ENCODE results near the gene HOXB1. TPM values are rescaled to one million over a fixed set of nuclear protein-coding genes. Genes with fewer than 3 reads are reported as not detected.

Gene HOXB1
- total RNA-seq, 1 experiment from 2014 or later = 4.5 TPM

DNA sequence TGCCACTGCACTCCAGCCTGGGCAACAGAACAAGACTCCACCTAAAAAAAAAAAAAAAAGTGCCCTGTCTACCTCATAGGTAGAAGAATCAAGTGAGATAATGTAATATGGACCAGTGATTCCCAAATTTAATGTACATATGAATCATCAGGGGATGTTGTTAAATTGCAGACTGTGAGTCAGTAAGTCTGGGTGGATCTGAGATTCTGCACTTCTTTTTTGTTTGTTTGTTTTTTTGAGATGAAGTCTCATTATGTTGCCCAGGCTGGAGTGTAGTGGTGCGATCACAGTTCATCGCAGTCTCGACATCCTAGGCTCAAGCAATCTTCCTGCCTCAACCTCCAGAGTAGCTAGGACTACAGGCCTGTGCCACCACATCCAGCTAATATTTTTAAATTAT is 31.6 kb downstream of the HOXB1 start:
- Histone ChIP-seq H3K4me3 (ENCODE audit: insufficient read depth, low read depth, low read length) (no peak overlapping the region), H3K36me3 (replicated peaks; ENCODE audit: control insufficient read depth, insufficient read depth, low read length) (no peaks in the 10 kb centered on the region), H3K27me3 (ENCODE audit: control insufficient read depth, insufficient read depth, low read length) (peaks cover 10% of the 10 kb centered on the region)
- DNase-seq = no peak

DNA sequence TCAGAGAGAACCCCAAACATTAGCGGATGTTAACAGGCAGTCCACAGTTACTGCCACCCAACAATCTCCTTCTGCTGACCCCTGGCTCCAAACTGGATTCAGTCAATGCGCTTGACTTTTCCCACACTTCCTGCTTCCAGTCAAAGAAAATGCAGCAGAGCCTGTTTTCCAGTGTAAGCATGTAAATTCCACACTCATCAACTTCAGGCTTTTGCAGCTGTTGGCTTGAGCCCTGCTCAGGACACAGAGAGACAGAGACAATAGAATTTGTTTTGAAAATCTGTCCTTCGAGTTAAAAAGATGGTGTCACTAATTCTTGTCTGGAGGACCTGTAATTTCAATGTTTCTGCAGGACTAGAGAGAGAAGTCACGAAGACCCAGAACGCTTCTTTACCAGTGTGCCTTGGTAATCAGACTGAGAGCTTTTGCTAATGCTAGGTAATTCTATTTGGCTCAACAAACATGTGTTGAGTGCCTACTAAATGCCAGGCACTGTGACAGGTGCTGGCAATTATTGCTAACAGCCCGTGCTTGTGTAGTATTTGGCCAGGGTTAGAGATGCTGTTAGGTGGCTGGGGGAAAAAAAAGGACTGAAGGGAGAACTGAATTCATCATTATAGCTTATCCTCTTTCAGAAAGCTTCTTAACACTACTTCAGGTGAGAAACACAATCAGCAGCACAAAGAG is 32.5 kb downstream of the HOXB1 start:
- Histone ChIP-seq H3K27me3 (ENCODE audit: control insufficient read depth, insufficient read depth, low read length) (peaks cover 14% of the 10 kb centered on the region), H3K4me3 (ENCODE audit: insufficient read depth, low read depth, low read length) (no peak overlapping the region), H3K36me3 (replicated peaks; ENCODE audit: control insufficient read depth, insufficient read depth, low read length) (no peaks in the 10 kb centered on the region)
- DNase-seq = no peak

DNA sequence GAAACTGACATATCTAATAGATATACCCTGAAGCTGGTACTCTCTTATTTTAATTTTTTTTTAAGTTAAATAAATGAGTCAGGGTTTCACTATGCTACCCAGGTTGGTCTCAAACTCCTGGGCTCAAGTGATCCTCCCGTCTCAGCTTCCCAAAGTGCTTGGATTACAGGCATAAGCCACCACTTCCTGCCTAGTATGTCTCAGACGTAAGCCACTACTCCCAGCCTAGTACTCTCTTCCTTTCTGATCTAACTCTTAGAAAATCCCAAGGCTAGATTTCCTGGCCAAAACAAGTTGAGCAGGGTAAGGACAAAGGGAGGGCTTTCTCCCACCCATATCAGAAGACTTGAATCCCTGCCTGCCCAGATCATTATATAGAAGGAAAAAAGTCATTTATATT is 33.7 kb downstream of the HOXB1 start:
- Histone ChIP-seq H3K27me3 (ENCODE audit: control insufficient read depth, insufficient read depth, low read length) (peaks cover 25% of the 10 kb centered on the region), H3K36me3 (replicated peaks; ENCODE audit: control insufficient read depth, insufficient read depth, low read length) (no peaks in the 10 kb centered on the region), H3K4me3 (ENCODE audit: insufficient read depth, low read depth, low read length) (no peak overlapping the region)
- no peak for DNase-seq

DNA sequence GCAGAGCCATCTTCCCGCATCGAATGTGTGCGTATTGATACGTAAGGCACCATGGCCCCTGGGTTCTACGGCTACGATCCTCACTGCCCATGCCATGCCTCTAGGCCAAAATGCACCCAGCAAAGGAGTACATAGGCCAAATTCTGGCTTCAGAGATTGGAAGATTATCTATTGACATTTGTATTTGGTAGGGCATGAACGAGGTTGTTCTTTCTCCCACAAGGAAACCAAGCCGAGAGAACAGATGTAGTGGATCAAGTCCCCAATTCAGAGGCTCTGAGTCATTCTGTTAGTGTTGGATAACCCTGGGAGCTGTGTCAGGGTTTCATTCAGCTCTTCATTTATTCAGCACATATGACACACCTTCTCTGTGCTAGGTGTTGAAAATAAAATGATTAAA is 36.5 kb downstream of the HOXB1 start:
- H3K27me3 ChIP-seq (ENCODE audit: control insufficient read depth, insufficient read depth, low read length) = peaks cover 35% of the 10 kb centered on the region
- no peaks in the 10 kb centered on the region for H3K36me3 ChIP-seq (replicated peaks; ENCODE audit: control insufficient read depth, insufficient read depth, low read length)
- no peak overlapping the region for H3K4me3 ChIP-seq (ENCODE audit: insufficient read depth, low read depth, low read length)
- no peak for DNase-seq

DNA sequence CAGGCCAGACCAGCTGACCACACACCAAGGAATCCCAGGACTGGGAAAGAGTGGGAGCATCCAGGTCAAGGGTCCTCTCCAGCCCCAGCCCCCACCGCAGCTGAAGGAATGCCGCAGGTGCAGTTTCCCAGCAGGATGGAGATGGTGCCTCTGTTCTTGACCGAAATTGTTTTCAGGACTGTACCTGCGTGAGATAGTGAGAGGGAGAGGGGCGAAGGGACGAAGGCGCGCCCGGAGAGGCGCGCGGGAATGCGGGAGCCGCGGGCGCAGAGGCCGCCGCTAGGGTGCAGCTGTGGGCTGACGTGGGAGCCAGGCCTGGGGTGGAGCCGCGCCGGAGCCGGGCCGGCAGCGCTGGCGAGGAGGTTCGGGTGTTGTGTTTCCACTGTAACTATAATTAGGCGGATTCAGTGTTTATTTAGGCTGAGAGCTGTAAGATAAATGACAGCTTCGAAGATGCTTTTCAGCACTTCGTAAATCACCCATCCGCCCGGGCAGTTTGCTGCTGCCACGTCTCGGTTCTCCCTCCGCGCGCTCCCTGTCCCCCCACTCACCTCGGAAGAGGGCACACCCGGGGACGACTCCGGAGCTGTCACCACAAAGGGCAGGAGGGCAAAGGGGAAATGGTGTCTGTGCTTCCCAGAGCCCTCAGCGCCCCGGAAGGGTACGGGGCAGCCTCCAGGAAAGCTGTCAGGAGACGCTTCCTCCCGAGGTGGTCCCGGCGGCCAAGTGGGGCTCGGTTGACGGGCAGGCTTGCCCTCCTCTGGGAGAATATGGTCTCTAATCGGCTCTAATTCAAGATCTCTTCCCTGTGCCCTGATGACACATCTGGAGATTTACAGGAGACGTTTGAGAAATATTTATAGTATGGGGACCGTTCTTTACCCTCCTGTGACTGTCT is 38.2 kb downstream of the HOXB1 start:
- H3K36me3 ChIP-seq (replicated peaks; ENCODE audit: control insufficient read depth, insufficient read depth, low read length) = no peaks in the 10 kb centered on the region
- DNase-seq = peak; percentile 91
- H3K27me3 ChIP-seq (ENCODE audit: control insufficient read depth, insufficient read depth, low read length) = peaks cover 35% of the 10 kb centered on the region
- peak overlapping the region; percentile 31 for H3K4me3 ChIP-seq (ENCODE audit: insufficient read depth, low read depth, low read length)

DNA sequence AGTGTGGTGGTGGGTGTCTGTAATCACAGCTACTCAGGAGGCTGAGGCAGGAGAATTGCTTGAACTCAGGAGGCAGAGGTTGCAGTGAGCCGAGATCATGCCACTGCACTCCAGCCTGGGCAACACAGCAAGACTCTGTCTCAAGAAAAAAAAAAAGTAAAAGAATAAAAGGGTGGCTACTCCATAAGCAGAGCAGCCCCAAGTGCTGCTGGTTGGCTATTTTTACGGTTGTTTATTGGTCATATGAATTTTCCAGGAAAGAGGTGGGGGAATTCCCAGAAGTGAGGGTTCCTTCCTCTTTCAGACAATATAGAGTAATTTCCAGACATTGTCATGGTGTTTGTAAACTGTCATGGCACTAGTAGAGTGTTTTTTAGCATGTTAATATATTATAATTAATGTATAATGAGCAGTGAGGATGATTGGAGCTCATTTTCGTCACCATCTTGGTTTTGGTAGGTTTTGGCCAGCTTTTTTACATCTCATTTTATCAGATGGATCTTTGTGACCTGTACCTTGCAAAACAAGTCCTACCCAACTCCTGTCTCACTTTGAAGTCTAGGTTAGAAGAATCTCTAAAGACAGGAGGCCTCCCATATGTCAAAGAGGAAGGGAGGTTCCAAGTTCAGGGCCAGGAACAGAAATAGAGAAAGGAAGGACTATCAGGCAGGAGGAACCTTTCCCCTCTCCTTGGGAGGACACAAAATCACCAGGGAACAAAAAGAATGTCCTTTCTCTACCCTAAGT is 39.1 kb downstream of the HOXB1 start:
- no peak overlapping the region for H3K4me3 ChIP-seq (ENCODE audit: insufficient read depth, low read depth, low read length)
- H3K36me3 ChIP-seq (replicated peaks; ENCODE audit: control insufficient read depth, insufficient read depth, low read length) = no peaks in the 10 kb centered on the region
- no peak for DNase-seq
- peaks cover 35% of the 10 kb centered on the region for H3K27me3 ChIP-seq (ENCODE audit: control insufficient read depth, insufficient read depth, low read length)

DNA sequence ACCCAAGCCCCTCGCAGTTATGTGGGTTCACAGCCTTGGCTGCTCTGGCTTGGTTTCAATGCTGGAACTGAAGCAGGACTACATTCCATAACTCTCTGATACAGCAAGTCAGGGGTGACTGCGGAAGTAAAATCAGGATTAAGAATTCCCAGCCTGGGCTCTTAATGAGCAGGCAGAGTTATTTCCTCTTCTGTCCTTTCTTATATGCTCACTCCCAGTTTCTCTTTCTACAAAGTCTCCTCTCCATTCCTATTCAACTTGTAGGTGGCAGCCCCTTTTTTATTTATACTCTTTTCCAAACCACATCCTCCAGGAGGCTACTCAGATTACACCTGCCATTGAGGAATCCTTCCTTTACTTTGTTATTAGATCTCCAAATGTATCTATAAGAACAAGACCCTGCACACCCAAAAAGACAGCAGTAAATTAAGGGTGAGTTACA is 40.3 kb downstream of the HOXB1 start:
- H3K27me3 ChIP-seq (ENCODE audit: control insufficient read depth, insufficient read depth, low read length) = peaks cover 34% of the 10 kb centered on the region
- H3K4me3 ChIP-seq (ENCODE audit: insufficient read depth, low read depth, low read length) = no peak overlapping the region
- DNase-seq = no peak
- no peaks in the 10 kb centered on the region for H3K36me3 ChIP-seq (replicated peaks; ENCODE audit: control insufficient read depth, insufficient read depth, low read length)

DNA sequence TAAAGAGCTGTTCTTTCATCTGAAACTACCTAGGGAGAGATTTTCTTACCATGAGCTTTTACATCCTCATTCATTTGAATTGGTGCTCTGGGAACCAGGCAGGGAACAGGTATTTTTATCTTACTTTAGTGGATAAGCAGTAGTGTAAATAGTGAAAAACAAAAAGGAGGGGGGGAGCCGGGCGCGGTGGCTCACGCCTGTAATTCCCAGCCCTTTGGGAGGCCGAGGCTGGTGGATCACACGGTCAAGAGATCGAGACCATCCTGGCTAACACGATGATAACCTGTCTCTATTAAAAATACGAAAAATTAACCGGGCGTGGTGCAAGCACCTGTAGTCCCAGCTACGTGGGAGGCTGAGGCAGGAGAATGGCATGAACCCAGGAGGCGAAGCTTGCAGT is 41.0 kb downstream of the HOXB1 start:
- no peaks in the 10 kb centered on the region for H3K36me3 ChIP-seq (replicated peaks; ENCODE audit: control insufficient read depth, insufficient read depth, low read length)
- H3K4me3 ChIP-seq (ENCODE audit: insufficient read depth, low read depth, low read length) = no peak overlapping the region
- H3K27me3 ChIP-seq (ENCODE audit: control insufficient read depth, insufficient read depth, low read length) = peaks cover 33% of the 10 kb centered on the region
- DNase-seq = no peak

DNA sequence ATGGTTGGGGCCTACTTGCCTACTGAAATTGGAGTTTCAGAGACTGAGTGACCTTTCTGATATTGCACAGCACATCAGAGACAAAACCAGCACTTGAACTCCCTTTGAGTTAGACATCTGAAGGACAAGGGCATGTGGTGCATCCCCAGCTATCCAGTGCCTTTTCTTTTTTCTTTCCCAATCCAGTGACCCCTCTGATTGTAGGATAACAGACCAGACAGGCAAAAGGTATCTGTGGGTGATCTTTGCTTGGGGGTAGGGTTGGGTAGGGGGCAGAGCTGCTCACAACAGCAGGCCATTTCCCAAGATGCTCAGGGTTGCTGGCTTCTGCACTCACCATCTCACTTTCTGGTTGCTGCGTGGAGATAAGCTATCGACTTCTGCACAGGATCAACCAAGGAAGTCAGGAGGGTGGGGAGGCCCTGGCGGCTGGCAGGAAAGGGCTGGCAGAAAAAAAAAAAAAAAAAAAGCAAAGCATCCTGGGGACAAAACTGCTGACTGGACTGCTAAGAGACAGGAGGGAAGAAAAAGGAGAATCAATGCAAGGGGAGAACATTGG is 42.2 kb downstream of the HOXB1 start:
- DNase-seq = no peak
- peaks cover 28% of the 10 kb centered on the region for H3K27me3 ChIP-seq (ENCODE audit: control insufficient read depth, insufficient read depth, low read length)
- no peaks in the 10 kb centered on the region for H3K36me3 ChIP-seq (replicated peaks; ENCODE audit: control insufficient read depth, insufficient read depth, low read length)
- H3K4me3 ChIP-seq (ENCODE audit: insufficient read depth, low read depth, low read length) = no peak overlapping the region

DNA sequence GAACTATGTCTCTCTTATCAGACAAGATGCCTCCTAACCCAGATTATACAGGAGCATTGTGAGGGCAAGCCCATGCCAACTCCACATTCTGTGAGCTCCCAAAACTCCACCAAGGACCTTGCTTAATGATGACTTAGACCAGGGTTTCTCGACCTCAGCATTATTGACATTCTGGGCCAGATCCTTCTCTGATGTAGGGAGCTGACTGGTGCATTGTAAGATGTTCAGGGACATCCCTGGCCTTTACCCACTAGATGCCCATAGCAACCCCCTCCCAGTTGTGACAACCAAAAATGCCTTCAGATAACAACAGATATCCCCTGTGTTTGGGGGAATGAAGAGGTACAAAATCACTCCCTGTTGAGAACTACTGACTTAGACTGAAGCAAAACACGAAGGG is 43.6 kb downstream of the HOXB1 start:
- Histone ChIP-seq H3K27me3 (ENCODE audit: control insufficient read depth, insufficient read depth, low read length) (peaks cover 14% of the 10 kb centered on the region), H3K4me3 (ENCODE audit: insufficient read depth, low read depth, low read length) (no peak overlapping the region), H3K36me3 (replicated peaks; ENCODE audit: control insufficient read depth, insufficient read depth, low read length) (no peaks in the 10 kb centered on the region)
- DNase-seq = no peak

DNA sequence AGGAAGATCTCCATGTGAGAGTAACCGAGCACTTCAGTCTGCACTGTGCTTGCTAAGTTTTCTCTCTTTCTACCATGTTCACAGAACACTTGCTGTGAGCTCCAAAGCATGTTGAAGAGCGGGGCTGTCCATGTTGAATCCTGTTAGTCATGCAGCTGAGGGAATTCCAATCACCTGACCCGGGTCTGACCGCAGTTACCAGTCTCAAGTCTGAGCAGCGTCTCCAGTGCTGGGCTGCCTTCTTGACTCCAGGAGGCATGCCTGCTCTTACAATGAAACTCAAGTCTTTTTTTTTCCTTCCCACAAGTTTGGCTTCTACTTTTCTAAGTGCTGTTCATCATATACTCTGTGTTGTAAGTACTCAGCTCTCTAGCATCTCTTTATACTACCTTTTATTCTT is 44.3 kb downstream of the HOXB1 start:
- no peak for DNase-seq
- Histone ChIP-seq H3K4me3 (ENCODE audit: insufficient read depth, low read depth, low read length) (no peak overlapping the region), H3K36me3 (replicated peaks; ENCODE audit: control insufficient read depth, insufficient read depth, low read length) (no peaks in the 10 kb centered on the region), H3K27me3 (ENCODE audit: control insufficient read depth, insufficient read depth, low read length) (peaks cover 8% of the 10 kb centered on the region)

DNA sequence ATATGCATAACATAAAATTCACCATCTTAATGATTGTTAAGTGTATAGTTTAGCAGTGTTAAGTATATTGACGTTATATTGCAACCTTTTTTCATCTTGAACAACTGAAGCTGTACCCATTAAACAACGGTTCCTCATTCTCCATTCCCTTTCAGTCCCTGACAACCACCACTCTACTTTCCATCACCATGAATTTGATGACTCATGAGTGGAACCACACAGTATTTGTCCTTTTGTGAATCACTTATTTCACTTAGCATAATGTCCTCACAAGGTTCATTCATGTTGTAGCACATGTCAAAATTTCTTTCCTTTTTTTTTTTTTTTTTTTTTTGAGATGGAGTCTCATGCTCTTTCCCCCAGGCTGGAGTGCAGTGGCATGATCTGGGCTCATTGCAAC is 46.0 kb downstream of the HOXB1 start:
- no peak overlapping the region for H3K4me3 ChIP-seq (ENCODE audit: insufficient read depth, low read depth, low read length)
- H3K27me3 ChIP-seq (ENCODE audit: control insufficient read depth, insufficient read depth, low read length) = no peaks in the 10 kb centered on the region; the same call in 1 of the 2 replicates
- H3K36me3 ChIP-seq (replicated peaks; ENCODE audit: control insufficient read depth, insufficient read depth, low read length) = no peaks in the 10 kb centered on the region
- DNase-seq = no peak

DNA sequence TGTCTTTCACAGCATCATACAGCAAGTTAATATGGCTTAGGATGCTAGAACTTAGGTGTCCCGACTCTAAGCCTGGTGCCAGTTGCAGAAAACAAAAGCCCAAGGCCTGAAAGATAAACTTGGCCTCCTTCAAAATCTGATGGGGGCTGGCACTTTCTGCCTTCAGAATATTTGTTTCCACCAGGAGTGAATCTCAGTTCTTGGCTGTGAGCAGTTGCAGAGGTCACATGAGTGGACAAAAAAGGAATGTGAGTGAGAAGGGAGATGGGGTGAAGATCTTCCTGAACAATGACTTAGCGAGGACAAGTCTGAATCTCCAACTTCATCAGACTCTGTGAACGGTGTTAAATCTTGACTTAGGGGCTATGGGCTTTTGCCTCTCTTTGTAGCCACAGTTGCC is 46.6 kb downstream of the HOXB1 start:
- no peaks in the 10 kb centered on the region; the same call in 1 of the 2 replicates for H3K27me3 ChIP-seq (ENCODE audit: control insufficient read depth, insufficient read depth, low read length)
- no peak for DNase-seq

DNA sequence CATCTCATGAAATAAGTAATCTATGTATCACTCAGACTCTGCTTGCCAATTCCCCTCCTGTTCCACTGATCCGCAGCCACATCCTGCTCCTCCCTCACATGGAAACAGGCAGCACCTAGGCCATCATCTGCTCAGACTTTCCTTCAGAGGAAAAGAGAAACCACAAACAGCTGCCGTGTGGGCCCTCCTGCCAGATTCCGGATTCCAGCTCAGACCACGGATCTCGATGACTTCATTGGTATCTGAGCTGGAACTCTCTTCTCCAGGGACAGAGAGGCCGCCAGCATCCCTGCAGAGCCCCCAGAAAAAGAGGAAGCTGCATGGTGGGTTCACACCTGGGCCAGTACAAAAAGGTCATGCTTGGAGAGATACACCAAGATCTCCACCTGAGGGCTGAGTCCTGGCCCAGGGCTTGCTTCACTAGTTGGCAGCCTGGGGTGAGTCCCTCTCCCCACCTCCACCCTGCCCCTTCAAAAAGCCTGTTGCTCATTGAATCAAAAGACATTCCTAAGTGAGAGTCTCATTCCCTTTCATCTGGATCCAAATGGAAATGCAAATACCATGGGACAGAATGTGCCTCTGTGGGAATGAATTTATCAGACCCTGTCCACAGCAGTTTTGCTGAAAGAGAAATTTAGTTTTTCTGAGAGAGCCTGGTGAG is 47.2 kb downstream of the HOXB1 start:
- no peak overlapping the region for H3K4me3 ChIP-seq (ENCODE audit: insufficient read depth, low read depth, low read length)
- no peaks in the 10 kb centered on the region for H3K36me3 ChIP-seq (replicated peaks; ENCODE audit: control insufficient read depth, insufficient read depth, low read length)
- no peak for DNase-seq
- H3K27me3 ChIP-seq (ENCODE audit: control insufficient read depth, insufficient read depth, low read length) = no peaks in the 10 kb centered on the region; the same call in 1 of the 2 replicates

More for the DNA sequence above, 46.6 kb downstream of the HOXB1 start:
- Histone ChIP-seq H3K36me3 (replicated peaks; ENCODE audit: control insufficient read depth, insufficient read depth, low read length) (no peaks in the 10 kb centered on the region), H3K4me3 (ENCODE audit: insufficient read depth, low read depth, low read length) (no peak overlapping the region)
